ENCODE data around the gene STK38L.

The STK38L gene
- 14.0 to 20.1 (median 17.6) reads per million in 3 donors for total RNA-seq

GRCh38 chr12:27243804-27244688, at the start of gene STK38L:
Gene STK38L, plus strand, starts transcription at chr12:27244286. Its CDS starts 53,435 bp downstream, at chr12:27297721.
- Histone ChIP-seq H3K27me3 (replicated peaks; ENCODE audit: control insufficient read depth, insufficient read depth, low read length, poor library complexity, severe bottlenecking) (no peaks in the 10 kb centered on the region), H3K4me3 (ENCODE audit: insufficient read depth, low read depth, low read length, poor library complexity, severe bottlenecking) (peak within 1 kb of the TSS; percentile 84), H3K9me3 (ENCODE audit: control insufficient read depth, low read length) (no peaks in the 10 kb centered on the region), H3K4me1 (ENCODE audit: control insufficient read depth, insufficient read depth, low read length, poor library complexity, severe bottlenecking) (peaks cover 4% of the 10 kb centered on the region), H3K36me3 (ENCODE audit: control insufficient read depth, insufficient read depth, low read length) (no peaks in the 10 kb centered on the region), H3K27ac (ENCODE audit: insufficient read depth, low read length, poor library complexity, severe bottlenecking) (peak within 1 kb of the TSS; percentile 70)
- peak; percentile 92 to 96 (median 93) for DNase-seq

DNA sequence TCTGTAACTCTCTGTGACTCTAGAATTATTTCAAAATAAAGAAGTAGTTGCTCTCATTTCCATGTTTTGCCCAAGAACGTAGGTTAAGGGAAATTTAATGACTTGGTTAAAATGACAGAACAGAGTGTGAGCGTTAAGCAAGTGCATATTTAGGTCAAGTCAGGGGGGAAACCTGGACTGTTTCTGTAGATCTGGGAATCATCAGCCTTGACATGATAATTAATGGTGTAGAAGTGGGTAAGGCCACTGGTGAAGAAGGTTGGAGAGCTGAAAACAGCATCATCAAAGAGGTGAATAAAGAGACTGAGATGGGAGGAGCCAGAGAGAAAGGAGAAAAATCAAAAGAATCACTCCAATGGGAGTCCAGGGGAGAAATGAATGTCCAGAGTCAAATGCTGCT, 49.4 kb upstream of the STK38L start:
- DNase-seq, result no peak
- Histone ChIP-seq H3K36me3 (ENCODE audit: control insufficient read depth, insufficient read depth, low read length) (no peaks in the 10 kb centered on the region), H3K9me3 (ENCODE audit: control insufficient read depth, low read length) (no peaks in the 10 kb centered on the region), H3K27ac (ENCODE audit: insufficient read depth, low read length, poor library complexity, severe bottlenecking) (no peak overlapping the region), H3K4me1 (ENCODE audit: control insufficient read depth, insufficient read depth, low read length, poor library complexity, severe bottlenecking) (no peaks in the 10 kb centered on the region), H3K27me3 (replicated peaks; ENCODE audit: control insufficient read depth, insufficient read depth, low read length, poor library complexity, severe bottlenecking) (no peaks in the 10 kb centered on the region), H3K4me3 (ENCODE audit: insufficient read depth, low read depth, low read length, poor library complexity, severe bottlenecking) (no peak overlapping the region)

GRCh38 chr12:27198036-27198435, 46.0 kb upstream of the STK38L start:
- Histone ChIP-seq H3K9me3 (ENCODE audit: control insufficient read depth, low read length) (no peaks in the 10 kb centered on the region), H3K4me3 (ENCODE audit: insufficient read depth, low read depth, low read length, poor library complexity, severe bottlenecking) (no peak overlapping the region), H3K36me3 (ENCODE audit: control insufficient read depth, insufficient read depth, low read length) (no peaks in the 10 kb centered on the region), H3K27me3 (replicated peaks; ENCODE audit: control insufficient read depth, insufficient read depth, low read length, poor library complexity, severe bottlenecking) (no peaks in the 10 kb centered on the region), H3K27ac (ENCODE audit: insufficient read depth, low read length, poor library complexity, severe bottlenecking) (no peak overlapping the region), H3K4me1 (ENCODE audit: control insufficient read depth, insufficient read depth, low read length, poor library complexity, severe bottlenecking) (no peaks in the 10 kb centered on the region)
- no peak for DNase-seq

GRCh38 chr12:27199638-27200300, 44.3 kb upstream of the STK38L start:
- Histone ChIP-seq H3K36me3 (ENCODE audit: control insufficient read depth, insufficient read depth, low read length) (no peaks in the 10 kb centered on the region), H3K27ac (ENCODE audit: insufficient read depth, low read length, poor library complexity, severe bottlenecking) (no peak overlapping the region), H3K4me3 (ENCODE audit: insufficient read depth, low read depth, low read length, poor library complexity, severe bottlenecking) (no peak overlapping the region), H3K27me3 (replicated peaks; ENCODE audit: control insufficient read depth, insufficient read depth, low read length, poor library complexity, severe bottlenecking) (no peaks in the 10 kb centered on the region), H3K9me3 (ENCODE audit: control insufficient read depth, low read length) (no peaks in the 10 kb centered on the region), H3K4me1 (ENCODE audit: control insufficient read depth, insufficient read depth, low read length, poor library complexity, severe bottlenecking) (no peaks in the 10 kb centered on the region)
- no peak for DNase-seq

GRCh38 chr12:27201169-27201568, 42.9 kb upstream of the STK38L start:
- no peaks in the 10 kb centered on the region for H3K4me1 ChIP-seq (ENCODE audit: control insufficient read depth, insufficient read depth, low read length, poor library complexity, severe bottlenecking)

GRCh38 chr12:27206801-27207502, 37.1 kb upstream of the STK38L start:
- Histone ChIP-seq H3K9me3 (ENCODE audit: control insufficient read depth, low read length) (no peaks in the 10 kb centered on the region), H3K27ac (ENCODE audit: insufficient read depth, low read length, poor library complexity, severe bottlenecking) (no peak overlapping the region), H3K36me3 (ENCODE audit: control insufficient read depth, insufficient read depth, low read length) (no peaks in the 10 kb centered on the region), H3K4me1 (ENCODE audit: control insufficient read depth, insufficient read depth, low read length, poor library complexity, severe bottlenecking) (no peaks in the 10 kb centered on the region), H3K27me3 (replicated peaks; ENCODE audit: control insufficient read depth, insufficient read depth, low read length, poor library complexity, severe bottlenecking) (no peaks in the 10 kb centered on the region), H3K4me3 (ENCODE audit: insufficient read depth, low read depth, low read length, poor library complexity, severe bottlenecking) (no peak overlapping the region)
- no peak for DNase-seq

More at GRCh38 chr12:27201169-27201568, 42.9 kb upstream of the STK38L start:
- Histone ChIP-seq H3K27me3 (replicated peaks; ENCODE audit: control insufficient read depth, insufficient read depth, low read length, poor library complexity, severe bottlenecking) (no peaks in the 10 kb centered on the region), H3K36me3 (ENCODE audit: control insufficient read depth, insufficient read depth, low read length) (no peaks in the 10 kb centered on the region), H3K4me3 (ENCODE audit: insufficient read depth, low read depth, low read length, poor library complexity, severe bottlenecking) (no peak overlapping the region), H3K9me3 (ENCODE audit: control insufficient read depth, low read length) (no peaks in the 10 kb centered on the region), H3K27ac (ENCODE audit: insufficient read depth, low read length, poor library complexity, severe bottlenecking) (no peak overlapping the region)
- no peak for DNase-seq

DNA sequence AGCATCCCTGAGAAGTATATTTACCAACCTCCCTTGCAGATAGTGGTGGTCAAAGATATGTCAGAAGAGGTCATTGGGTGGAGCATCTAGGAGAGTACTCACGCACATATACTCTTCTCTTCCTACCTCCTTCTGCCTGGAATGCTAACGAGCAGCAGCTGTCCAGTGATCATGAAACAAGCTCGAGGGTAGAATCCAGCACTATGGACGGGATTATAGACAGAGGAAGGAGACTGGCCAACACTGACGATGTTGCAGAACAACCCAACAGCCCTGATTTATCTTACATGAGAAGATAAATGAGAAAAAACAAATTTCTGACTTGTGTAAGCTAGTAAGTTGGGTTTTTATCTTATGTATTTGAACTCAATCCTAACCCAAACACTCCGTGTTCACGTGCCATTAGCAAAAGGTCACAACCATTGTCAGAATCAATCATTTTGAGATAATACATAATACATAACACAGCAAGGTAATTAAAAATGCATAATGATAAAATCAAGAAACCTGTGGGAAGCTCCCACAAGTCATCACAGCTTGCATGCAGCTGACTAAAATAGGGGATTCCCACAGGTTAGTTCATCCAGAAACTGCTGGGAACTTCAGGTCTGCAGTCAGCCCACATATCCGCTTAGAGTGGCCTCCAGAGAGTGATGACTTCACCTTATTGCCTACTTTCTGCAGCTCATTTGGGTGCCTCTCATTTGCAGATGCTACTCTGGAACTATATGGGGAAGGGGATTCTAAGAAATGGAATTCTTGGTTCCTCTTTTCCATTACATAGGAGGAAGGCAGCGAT, 36.3 kb upstream of the STK38L start:
- Histone ChIP-seq H3K27me3 (replicated peaks; ENCODE audit: control insufficient read depth, insufficient read depth, low read length, poor library complexity, severe bottlenecking) (no peaks in the 10 kb centered on the region), H3K27ac (ENCODE audit: insufficient read depth, low read length, poor library complexity, severe bottlenecking) (no peak overlapping the region), H3K9me3 (ENCODE audit: control insufficient read depth, low read length) (no peaks in the 10 kb centered on the region), H3K36me3 (ENCODE audit: control insufficient read depth, insufficient read depth, low read length) (no peaks in the 10 kb centered on the region), H3K4me1 (ENCODE audit: control insufficient read depth, insufficient read depth, low read length, poor library complexity, severe bottlenecking) (no peaks in the 10 kb centered on the region), H3K4me3 (ENCODE audit: insufficient read depth, low read depth, low read length, poor library complexity, severe bottlenecking) (no peak overlapping the region)
- DNase-seq, result no peak

DNA sequence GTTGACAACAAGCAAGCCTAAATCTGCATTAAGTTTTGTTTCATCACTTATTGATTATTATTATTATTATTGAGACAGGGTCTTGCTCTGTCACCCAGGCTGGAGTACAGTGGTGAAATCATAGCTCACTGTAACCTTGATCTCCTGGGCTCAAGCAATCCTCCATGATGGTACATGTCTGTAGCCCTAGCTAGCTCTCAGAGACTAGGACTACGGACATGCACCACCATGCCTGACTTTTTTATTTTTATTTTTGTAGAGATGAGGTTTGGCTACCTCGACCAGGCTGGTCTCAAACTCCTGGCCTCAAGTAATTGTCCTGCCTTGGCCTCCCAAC, 35.7 kb upstream of the STK38L start:
- Histone ChIP-seq H3K27me3 (replicated peaks; ENCODE audit: control insufficient read depth, insufficient read depth, low read length, poor library complexity, severe bottlenecking) (no peaks in the 10 kb centered on the region), H3K9me3 (ENCODE audit: control insufficient read depth, low read length) (no peaks in the 10 kb centered on the region), H3K4me1 (ENCODE audit: control insufficient read depth, insufficient read depth, low read length, poor library complexity, severe bottlenecking) (no peaks in the 10 kb centered on the region), H3K27ac (ENCODE audit: insufficient read depth, low read length, poor library complexity, severe bottlenecking) (no peak overlapping the region), H3K36me3 (ENCODE audit: control insufficient read depth, insufficient read depth, low read length) (no peaks in the 10 kb centered on the region), H3K4me3 (ENCODE audit: insufficient read depth, low read depth, low read length, poor library complexity, severe bottlenecking) (no peak overlapping the region)
- DNase-seq, result no peak

DNA sequence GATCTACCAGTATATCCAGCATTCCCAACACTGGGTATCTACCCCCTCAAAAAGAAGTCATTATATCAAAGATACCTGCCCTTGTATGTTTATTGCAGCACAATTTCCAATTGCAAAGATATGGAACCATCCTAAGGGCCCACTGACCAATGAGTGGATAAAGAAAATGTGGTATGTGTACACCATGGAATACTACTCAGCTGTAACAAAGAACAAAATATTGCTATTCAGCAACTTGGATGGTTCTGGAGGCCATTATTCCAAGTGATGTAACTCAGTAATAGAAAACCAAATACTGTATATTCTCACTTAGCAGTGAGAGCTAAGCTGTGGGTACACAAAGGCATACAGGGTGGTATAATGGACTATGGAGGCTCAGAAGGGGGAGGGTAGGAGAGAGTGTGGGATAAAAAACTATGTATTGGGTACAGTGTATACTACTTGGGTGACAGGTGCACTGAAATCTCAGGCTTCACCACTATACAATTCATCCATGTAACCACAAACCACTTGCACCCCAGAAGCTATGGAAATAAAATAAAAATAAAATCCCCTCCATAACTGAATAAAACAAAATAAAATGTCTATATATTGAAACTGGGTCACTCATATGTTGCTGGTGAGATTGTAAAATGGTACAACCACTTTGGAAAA, 34.7 kb upstream of the STK38L start:
- no peaks in the 10 kb centered on the region for H3K4me1 ChIP-seq (ENCODE audit: control insufficient read depth, insufficient read depth, low read length, poor library complexity, severe bottlenecking)
- no peaks in the 10 kb centered on the region for H3K36me3 ChIP-seq (ENCODE audit: control insufficient read depth, insufficient read depth, low read length)
- no peak overlapping the region for H3K4me3 ChIP-seq (ENCODE audit: insufficient read depth, low read depth, low read length, poor library complexity, severe bottlenecking)
- no peaks in the 10 kb centered on the region for H3K27me3 ChIP-seq (replicated peaks; ENCODE audit: control insufficient read depth, insufficient read depth, low read length, poor library complexity, severe bottlenecking)
- no peaks in the 10 kb centered on the region for H3K9me3 ChIP-seq (ENCODE audit: control insufficient read depth, low read length)
- DNase-seq, result no peak
- no peak overlapping the region for H3K27ac ChIP-seq (ENCODE audit: insufficient read depth, low read length, poor library complexity, severe bottlenecking)
